HepG2 (cell line): ENCODE results near the gene DVL3. TPM values are rescaled to one million over a fixed set of nuclear protein-coding genes. Genes with fewer than 3 reads are reported as not detected.
A peak's percentile ranks its signal among the peaks of the same experiment; 100 is the strongest.

Experiments used
- DBP ChIP-seq: sonication (generic); formaldehyde crosslinking; IDR thresholded peaks from 2 replicates; pipeline ENCODE4 v1.4.0; 2020; ENCODE audit warnings: missing genetic modification reagents; ENCODE audit errors: not compliant biosample characterization
- ELF3 ChIP-seq: IDR thresholded peaks from 2 replicates; pipeline ENCODE4 v1.6.1; 2016; ENCODE audit warnings: missing genetic modification reagents, missing compliant biosample characterization
- KAT8 ChIP-seq: IDR thresholded peaks from 2 replicates; pipeline ENCODE4 v1.6.1; 2016; ENCODE audit warnings: missing genetic modification reagents, missing compliant biosample characterization
- LCORL ChIP-seq, 2 experiments: fragments of 450-650 bp in 1 of 2; sonication (generic) in 1 of 2; formaldehyde crosslinking in 1 of 2; IDR thresholded peaks; 2 replicates each; pipeline versions ENCODE4 v1.5.0 to v1.6.1; 2017 to 2020; ENCODE audit warnings: antibody characterized with exemption in 1 of 2, missing genetic modification reagents in 1 of 2
- MAFK ChIP-seq, 2 experiments: IDR thresholded peaks in 1 of 2; conservative IDR thresholded peaks in 1 of 2; 2 replicates each; pipeline ENCODE4 v1.6.1; 2011; ENCODE audit warnings: improper control_type of control experiment in 2 of 2, low read length in 2 of 2
- NFATC3 ChIP-seq: sonication (generic); formaldehyde crosslinking; IDR thresholded peaks from 2 replicates; pipeline ENCODE4 v1.5.1; 2020; ENCODE audit warnings: mild to moderate bottlenecking, missing genetic modification reagents
- PHB2 ChIP-seq: fragments of 450-650 bp; IDR thresholded peaks from 2 replicates; pipeline ENCODE4 v1.6.1; 2018; ENCODE audit not compliant: partially characterized antibody
- PPARG ChIP-seq: conservative IDR thresholded peaks from 2 replicates; pipeline ENCODE4 v1.6.1; 2016; ENCODE audit warnings: missing biosample characterization, missing genetic modification reagents
- RARG ChIP-seq: sonication (generic); formaldehyde crosslinking; IDR thresholded peaks from 2 replicates; pipeline ENCODE4 v1.4.0; 2020; ENCODE audit warnings: low read depth, mild to moderate bottlenecking, missing genetic modification reagents
- SKI ChIP-seq: fragments of 450-650 bp; IDR thresholded peaks from one replicate; pipeline ENCODE4 v1.6.1; 2018; ENCODE audit warnings: mild to moderate bottlenecking; ENCODE audit not compliant: partially characterized antibody
- SMC3 ChIP-seq: IDR thresholded peaks from 2 replicates; pipeline ENCODE4 v1.6.1; 2011; ENCODE audit warnings: low read length, improper control_type of control experiment
- ZBTB38 ChIP-seq: sonication (generic); formaldehyde crosslinking; IDR thresholded peaks from 2 replicates; pipeline ENCODE4 v1.5.1; 2020; ENCODE audit warnings: mild to moderate bottlenecking, missing genetic modification reagents
- ZFP62 ChIP-seq: sonication (generic); formaldehyde crosslinking; IDR thresholded peaks from 2 replicates; pipeline ENCODE4 v1.4.0; 2020; ENCODE audit warnings: missing genetic modification reagents
- ZMYM3 ChIP-seq: sonication (generic); formaldehyde crosslinking; IDR thresholded peaks from 2 replicates; pipeline ENCODE4 v1.5.1; 2020; ENCODE audit warnings: mild to moderate bottlenecking, missing genetic modification reagents
- ZNF124 ChIP-seq: sonication (generic); formaldehyde crosslinking; IDR thresholded peaks from 2 replicates; pipeline ENCODE4 v1.4.0; 2020; ENCODE audit warnings: missing genetic modification reagents
- ZNF292 ChIP-seq: sonication (generic); formaldehyde crosslinking; IDR thresholded peaks from 2 replicates; pipeline ENCODE4 v1.8.1; 2022; ENCODE audit warnings: mild to moderate bottlenecking, low read depth, missing genetic modification reagents, borderline replicate concordance
- ZNF296 ChIP-seq: sonication (generic); formaldehyde crosslinking; conservative IDR thresholded peaks from 2 replicates; pipeline ENCODE4 v1.5.0; 2020; ENCODE audit warnings: mild to moderate bottlenecking, missing genetic modification reagents
- ZNF329 ChIP-seq: sonication (generic); formaldehyde crosslinking; IDR thresholded peaks from 2 replicates; pipeline ENCODE4 v1.9.0; 2021; ENCODE audit warnings: low read depth, mild to moderate bottlenecking, missing genetic modification reagents
- ZNF431 ChIP-seq: sonication (generic); formaldehyde crosslinking; IDR thresholded peaks from 2 replicates; pipeline ENCODE4 v1.9.0; 2022; ENCODE audit warnings: missing genetic modification reagents, low read depth, mild to moderate bottlenecking, borderline replicate concordance
- ZNF513 ChIP-seq: sonication (generic); formaldehyde crosslinking; conservative IDR thresholded peaks from 2 replicates; pipeline ENCODE4 v1.5.0; 2020; ENCODE audit warnings: missing genetic modification reagents
- ZNF552 ChIP-seq: sonication (generic); formaldehyde crosslinking; IDR thresholded peaks from 2 replicates; pipeline ENCODE4 v1.9.0; 2022; ENCODE audit warnings: missing genetic modification reagents, mild to moderate bottlenecking, borderline replicate concordance
- ZNF556 ChIP-seq: sonication (generic); formaldehyde crosslinking; IDR thresholded peaks from 2 replicates; pipeline ENCODE4 v1.4.0; 2020; ENCODE audit warnings: mild to moderate bottlenecking, missing genetic modification reagents, borderline replicate concordance
- ZNF567 ChIP-seq: sonication (generic); formaldehyde crosslinking; IDR thresholded peaks from 2 replicates; pipeline ENCODE4 v1.8.1; 2023; ENCODE audit warnings: mild to moderate bottlenecking, missing genetic modification reagents, borderline replicate concordance
- ZNF639 ChIP-seq: conservative IDR thresholded peaks from 2 replicates; pipeline ENCODE4 v1.6.1; 2018; ENCODE audit warnings: missing genetic modification reagents
- ZUFSP ChIP-seq: sonication (generic); formaldehyde crosslinking; IDR thresholded peaks from 2 replicates; pipeline ENCODE4 v1.9.0; 2021; ENCODE audit warnings: missing genetic modification reagents, mild to moderate bottlenecking, borderline replicate concordance
- polyA plus RNA-seq, 8 experiments: library from polyadenylated mRNA; depleted of rRNA in 3 of 8; stranded (reverse) in 7 of 8; unstranded in 1 of 8; fragments of >200 nt; fragmentation: Illumina TruSeq in 4 of 8; extraction: Trizol in 4 of 8; gene quantifications; 2 replicates each; pipeline versions ENCODE4 v1.2.1 to v1.2.3, GENCODE V29; 2011 to 2016; ENCODE audit warnings: low read depth in 4 of 8, missing spikeins in 1 of 8, mixed read lengths in 1 of 8; ENCODE audit not compliant: insufficient read depth in 1 of 8
- total RNA-seq, 5 experiments: library from RNA; depleted of rRNA; stranded (reverse); fragments of >200 nt; fragmentation: Illumina TruSeq; extraction: Trizol; gene quantifications; 2 replicates each; pipeline ENCODE4 v1.2.3, GENCODE V29; 2016; ENCODE audit warnings: low read depth in 1 of 5

The DVL3 gene
- total and polyA plus RNA-seq, 2 of the 13 experiments (the other 11 are each of a cell fraction or from before 2014, with no cell fraction given), result 29.0 to 36.1 TPM

GRCh38 chr3:184135149-184135910 lies 19.8 kb upstream of the DVL3 start, which contains the start of gene EIF2B5 (continued):
- no peak for TF ChIP-seq DBP (CRISPR knock-in tag)
- TF ChIP-seq ZNF296, result no peak
- TF ChIP-seq ZNF556, result peak; percentile 94
- TF ChIP-seq RARG, result no peak
- 0 out of 2 replicates have a peak, but pooled peaks have one; percentile 36 for TF ChIP-seq ZNF431 (CRISPR knock-in tag)
- TF ChIP-seq ZNF552 (CRISPR knock-in tag), result 0 out of 2 replicates have a peak, but pooled peaks have one; percentile 39
- peak; percentile 97 for TF ChIP-seq ELF3 (CRISPR knock-in tag)
- TF ChIP-seq ZNF513 (CRISPR knock-in tag), result no peak
- no peak for TF ChIP-seq ZNF292 (CRISPR knock-in tag)
- TF ChIP-seq ZNF639 (CRISPR knock-in tag), result peak; percentile 83; the same call in 1 of the 2 replicates
- no peak for TF ChIP-seq PHB2
- peak; percentile 60 for TF ChIP-seq ZNF124 (CRISPR knock-in tag)
- TF ChIP-seq ZNF329 (CRISPR knock-in tag), result no peak
- no peak for TF ChIP-seq NFATC3
- no peak for TF ChIP-seq ZNF567
- peak; percentile 70 for TF ChIP-seq ZMYM3 (CRISPR knock-in tag)
- TF ChIP-seq SKI, result peak; percentile 23
- no peak for TF ChIP-seq LCORL (IDR thresholded peaks at IDR 0.05)
- TF ChIP-seq LCORL (CRISPR knock-in tag; IDR thresholded peaks at IDR 0.05), result peak; percentile 42; the same call in 1 of the 2 replicates
- no peak for TF ChIP-seq ZFP62 (CRISPR knock-in tag)
- no peak for TF ChIP-seq SMC3
- TF ChIP-seq ZUFSP (CRISPR knock-in tag), result no peak
- TF ChIP-seq ZBTB38 (CRISPR knock-in tag), result peak; percentile 52; the same call in 1 of the 2 replicates
- peak; percentile 99 for TF ChIP-seq KAT8 (CRISPR knock-in tag)
- TF ChIP-seq PPARG, result no peak
- TF ChIP-seq MAFK (conservative IDR thresholded peaks at IDR 0.05 in 1 of 2, IDR thresholded peaks at IDR 0.05 in 1 of 2; ENCODE audit: low read length in 2 of 2), result no peak
